K562 (cell line): ENCODE data around the gene CDK9. TPM values are rescaled to one million over a fixed set of nuclear protein-coding genes. Genes with fewer than 3 reads are reported as not detected.
A peak's percentile ranks its signal among the peaks of the same experiment; 100 is the strongest.

ENCODE experiments used
- ATF3 ChIP-seq, 2 experiments: fragments of 450-650 bp in 1 of 2; sonication (generic) in 1 of 2; formaldehyde crosslinking in 1 of 2; IDR thresholded peaks in 1 of 2; conservative IDR thresholded peaks in 1 of 2; 2 replicates each; pipeline versions ENCODE4 v1.6.1 to v1.8.1; 2016 to 2023; ENCODE audit warnings: mild to moderate bottlenecking in 2 of 2, moderate library complexity in 2 of 2, inconsistent platforms in 1 of 2, missing genetic modification reagents in 1 of 2
- BRCA1 ChIP-seq, 2 experiments: fragments of 450-650 bp in 1 of 2; sonication (generic) in 1 of 2; formaldehyde crosslinking in 1 of 2; IDR thresholded peaks; 2 replicates each; pipeline versions ENCODE4 v1.5.0 to v1.6.1; 2017 to 2020; ENCODE audit warnings: mild to moderate bottlenecking in 1 of 2, missing genetic modification reagents in 1 of 2
- CBX3 ChIP-seq, 2 experiments: IDR thresholded peaks; 1 replicate in 1 of 2; 2 replicates in 1 of 2; pipeline ENCODE4 v1.6.1; 2012; ENCODE audit warnings: inconsistent platforms in 2 of 2, low read length in 2 of 2, borderline replicate concordance in 1 of 2, control low read depth in 1 of 2
- DEAF1 ChIP-seq: fragments of 450-650 bp; formaldehyde crosslinking; IDR thresholded peaks from 2 replicates; pipeline ENCODE4 v1.4.0; 2020; ENCODE audit warnings: mild to moderate bottlenecking, moderate library complexity
- ETV1 ChIP-seq: fragments of 450-650 bp; conservative IDR thresholded peaks from 2 replicates; pipeline ENCODE4 v1.6.1; 2016; ENCODE audit warnings: missing genetic modification characterization, control low read depth, low read depth, missing compliant biosample characterization
- IFI16 ChIP-seq: fragments of 250-450 bp; sonication (Bioruptor Pico); IDR thresholded peaks from 2 replicates; pipeline ENCODE4 v2.1.2; 2022; ENCODE audit warnings: mild to moderate bottlenecking, inconsistent platforms
- L3MBTL2 ChIP-seq: fragments of 450-650 bp; IDR thresholded peaks from 2 replicates; pipeline ENCODE4 v1.6.1; 2016; ENCODE audit warnings: mild to moderate bottlenecking, moderate library complexity
- PHB ChIP-seq: fragments of 250-450 bp; sonication (Bioruptor Pico); IDR thresholded peaks from 2 replicates; pipeline ENCODE4 v1.5.0; 2021
- RREB1 ChIP-seq: fragments of 250-450 bp; sonication (Bioruptor Pico); IDR thresholded peaks from 2 replicates; pipeline ENCODE4 v1.4.0; 2020
- SAP30 ChIP-seq: fragments of 200-600 bp; sonication (generic); IDR thresholded peaks from 2 replicates; pipeline ENCODE4 v1.6.1; 2012; ENCODE audit warnings: borderline replicate concordance, low read depth, mild to moderate bottlenecking, moderate library complexity, low read length, control low read depth, inconsistent platforms; ENCODE audit not compliant: insufficient read depth, poor library complexity, severe bottlenecking
- SIX5 ChIP-seq, 2 experiments: IDR thresholded peaks; 2 replicates each; pipeline ENCODE4 v1.6.1; 2011; ENCODE audit warnings: low read length in 2 of 2, borderline replicate concordance in 1 of 2, low read depth in 1 of 2, mild to moderate bottlenecking in 1 of 2, moderate library complexity in 1 of 2; ENCODE audit not compliant: insufficient read depth in 1 of 2
- SMAD3 ChIP-seq: fragments of 450-650 bp; formaldehyde crosslinking; conservative IDR thresholded peaks from 2 replicates; pipeline ENCODE4 v1.4.0; 2020; ENCODE audit warnings: mild to moderate bottlenecking
- SMARCC2 ChIP-seq: fragments of 450-650 bp; IDR thresholded peaks from 2 replicates; pipeline ENCODE4 v1.6.1; 2017; ENCODE audit warnings: antibody characterized with exemption, moderate library complexity, mild to moderate bottlenecking, low read depth
- ZNF282 ChIP-seq: sonication (generic); formaldehyde crosslinking; IDR thresholded peaks from 2 replicates; pipeline ENCODE4 v1.8.1; 2023; ENCODE audit warnings: missing genetic modification reagents
- ZNF354B ChIP-seq: fragments of 250-450 bp; sonication (Bioruptor Pico); IDR thresholded peaks from 2 replicates; pipeline ENCODE4 v1.4.0; 2020
- ZNF384 ChIP-seq: IDR thresholded peaks from 2 replicates; pipeline ENCODE4 v1.6.1; 2012; ENCODE audit warnings: low read depth, low read length, improper control_type of control experiment
- polyA plus RNA-seq, 8 experiments: library from polyadenylated mRNA; depleted of rRNA in 4 of 8; stranded (reverse) in 5 of 8; unstranded in 3 of 8; fragments of >200 nt; fragmentation: Nextera tagmentation in 2 of 8; fragmentation: Illumina TruSeq in 1 of 8; extraction: Ambion mirVana in 2 of 8; extraction: Trizol in 1 of 8; gene quantifications; 2 replicates each; pipeline versions ENCODE4 v1.2.1 to v1.2.3, GENCODE V29; 2011 to 2014; ENCODE audit warnings: inconsistent platforms in 1 of 8, missing spikeins in 1 of 8
- total RNA-seq, 7 experiments: library from RNA; depleted of rRNA in 6 of 7; stranded (reverse); fragments of >200 nt in 6 of 7; fragmentation: Illumina TruSeq in 2 of 7; extraction: Trizol in 2 of 7; gene quantifications; 2 replicates each; pipeline versions ENCODE4 v1.2.1 to v1.2.3, GENCODE V29; 2011 to 2021; ENCODE audit warnings: low replicate concordance in 1 of 7

CDK9 gene
- total and polyA plus RNA-seq, 9 of the 15 experiments (the other 6 are each of a cell fraction or from before 2014, with no cell fraction given): 4.2 to 78.6 (median 33.0) TPM

- TF ChIP-seq ATF3 (IDR thresholded peaks at IDR 0.05) (no peak), ATF3 (CRISPR knock-in tag; conservative IDR thresholded peaks at IDR 0.05) (no peak), ETV1 (tag) (peak; percentile 87), IFI16 (no peak), CBX3 (IDR thresholded peaks at IDR 0.05; ENCODE audit: borderline replicate concordance in 1 of 2, low read length in 2 of 2) (no peak), ZNF354B (CRISPR knock-in tag) (no peak), SAP30 (no peak), SMAD3 (CRISPR knock-in tag) (no peak), RREB1 (no peak; the same call in 1 of the 2 replicates), SIX5 (IDR thresholded peaks at IDR 0.05; ENCODE audit: borderline replicate concordance in 1 of 2, insufficient read depth in 1 of 2, low read depth in 1 of 2, low read length in 2 of 2) (no peak), SMARCC2 (no peak), DEAF1 (CRISPR knock-in tag) (no peak), ZNF384 (no peak), ZNF282 (CRISPR knock-in tag) (no peak), BRCA1 (IDR thresholded peaks at IDR 0.05) (no peak), BRCA1 (CRISPR knock-in tag; IDR thresholded peaks at IDR 0.05) (no peak), PHB (CRISPR knock-in tag) (no peak), L3MBTL2 (peak; percentile 85)
These were observed 42.6 kb downstream of the CDK9 start (continued) for GRCh38 chr9:127828262-127829031.
